ENCODE measurements around the gene KIF3B.

The KIF3B gene

DNA sequence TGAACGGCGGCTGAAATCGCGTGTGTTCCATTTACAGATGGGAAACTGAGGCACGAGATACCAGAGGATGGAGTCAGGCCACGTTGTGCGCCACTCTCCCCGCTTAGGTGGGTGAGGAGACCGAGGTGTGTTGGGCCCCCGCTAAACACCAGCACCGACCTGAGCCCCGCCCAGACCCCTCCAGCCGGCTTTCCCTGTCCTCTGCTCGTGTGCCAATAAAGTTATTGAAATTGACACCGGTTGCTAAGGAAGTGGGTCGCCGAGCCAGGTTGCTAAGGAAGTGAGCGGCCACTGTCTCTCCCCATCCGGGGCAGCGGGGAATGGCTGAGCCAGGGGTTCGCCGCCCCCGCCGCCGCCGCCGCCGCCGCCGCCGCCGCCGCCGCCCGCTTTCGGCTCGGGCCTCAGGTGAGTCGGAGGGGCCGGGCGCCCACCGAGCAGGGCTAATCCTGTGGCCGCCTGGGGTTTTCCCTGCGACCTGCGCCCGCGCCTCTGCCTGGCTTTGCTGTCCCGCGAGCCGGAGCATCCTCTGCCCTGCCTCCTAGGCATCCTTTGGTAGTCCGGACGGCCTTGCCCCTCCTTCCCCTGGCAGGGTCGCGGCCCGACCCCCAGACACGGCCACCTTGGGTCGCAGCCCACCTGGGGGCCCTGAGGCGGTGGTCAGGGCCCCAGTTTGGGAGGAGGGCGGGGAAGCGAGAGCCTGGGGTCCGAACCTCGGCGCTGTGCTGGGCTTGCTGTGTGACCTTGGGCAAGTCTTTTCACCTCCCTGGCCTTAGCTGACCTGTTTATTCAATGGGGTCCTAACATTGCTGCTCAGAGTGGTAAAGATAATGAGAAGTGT is at the start of gene KIF3B:
KIF3B (plus strand) TSS at position 291 of the 838 bp plus-strand sequence. CDS start 32,127 bp downstream, outside the sequence.
- peak; percentile 86 for DNase-seq (ENCODE audit: extremely low read depth, insufficient read length)
- peak within 1 kb of the TSS; percentile 99 for H3K4me3 ChIP-seq (replicated peaks; ENCODE audit: low read depth, low read length)
- H3K36me3 ChIP-seq (ENCODE audit: control insufficient read depth, insufficient read depth, low read length): peaks cover 3% of the 10 kb centered on the region
- no peaks in the 10 kb centered on the region for H3K27me3 ChIP-seq (replicated peaks; ENCODE audit: control insufficient read depth, insufficient read depth, low read length)
- TF ChIP-seq, protein P1, sequence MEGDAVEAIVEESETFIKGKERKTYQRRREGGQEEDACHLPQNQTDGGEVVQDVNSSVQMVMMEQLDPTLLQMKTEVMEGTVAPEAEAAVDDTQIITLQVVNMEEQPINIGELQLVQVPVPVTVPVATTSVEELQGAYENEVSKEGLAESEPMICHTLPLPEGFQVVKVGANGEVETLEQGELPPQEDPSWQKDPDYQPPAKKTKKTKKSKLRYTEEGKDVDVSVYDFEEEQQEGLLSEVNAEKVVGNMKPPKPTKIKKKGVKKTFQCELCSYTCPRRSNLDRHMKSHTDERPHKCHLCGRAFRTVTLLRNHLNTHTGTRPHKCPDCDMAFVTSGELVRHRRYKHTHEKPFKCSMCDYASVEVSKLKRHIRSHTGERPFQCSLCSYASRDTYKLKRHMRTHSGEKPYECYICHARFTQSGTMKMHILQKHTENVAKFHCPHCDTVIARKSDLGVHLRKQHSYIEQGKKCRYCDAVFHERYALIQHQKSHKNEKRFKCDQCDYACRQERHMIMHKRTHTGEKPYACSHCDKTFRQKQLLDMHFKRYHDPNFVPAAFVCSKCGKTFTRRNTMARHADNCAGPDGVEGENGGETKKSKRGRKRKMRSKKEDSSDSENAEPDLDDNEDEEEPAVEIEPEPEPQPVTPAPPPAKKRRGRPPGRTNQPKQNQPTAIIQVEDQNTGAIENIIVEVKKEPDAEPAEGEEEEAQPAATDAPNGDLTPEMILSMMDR (IDR thresholded peaks at IDR 0.05; ENCODE audit: insufficient read depth, low read length, poor library complexity, severe bottlenecking): no peak

DNA sequence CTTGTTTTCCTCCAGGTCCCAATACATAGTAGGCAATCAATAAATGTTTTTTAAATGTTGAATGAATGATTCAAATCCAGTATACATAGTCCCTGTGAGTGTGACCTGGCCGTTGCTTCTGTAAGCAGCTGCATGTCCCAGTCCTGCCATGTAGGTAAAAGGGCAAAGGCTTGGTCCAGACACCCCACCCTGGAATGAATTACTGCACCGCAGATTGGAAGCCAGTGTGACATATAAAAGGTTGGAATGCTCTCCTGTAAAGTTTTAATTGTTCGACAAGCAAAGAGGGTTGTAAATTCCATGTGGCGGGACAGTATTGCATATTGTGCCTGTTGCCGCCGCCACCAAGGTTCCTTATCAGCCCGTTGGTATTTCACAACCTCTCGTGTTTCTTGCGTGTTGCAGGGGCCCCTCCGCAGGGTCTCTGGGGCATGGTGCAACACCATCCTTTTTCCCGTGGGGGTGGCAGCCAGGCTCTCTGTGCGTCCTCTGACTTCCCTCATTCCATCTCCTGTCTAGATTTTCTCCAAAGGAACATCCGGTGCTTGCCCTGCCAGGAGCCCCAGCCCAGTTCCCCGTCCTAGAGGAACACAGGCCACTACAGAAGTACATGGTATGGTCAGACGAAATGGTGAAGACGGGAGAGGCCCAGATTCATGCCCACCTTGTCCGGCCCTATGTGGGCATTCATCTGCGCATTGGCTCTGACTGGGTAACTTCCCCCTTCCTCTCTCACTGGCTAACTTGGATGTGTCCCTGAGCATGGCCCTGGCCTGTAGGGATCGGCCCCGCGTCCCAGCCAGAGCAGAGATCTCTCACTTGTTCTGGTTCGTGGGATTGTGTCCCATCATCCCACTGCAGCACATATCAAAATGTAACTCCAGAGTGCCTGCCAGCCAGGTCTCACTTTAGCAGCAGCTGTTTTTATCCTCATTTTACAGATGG is 49.4 kb upstream of the KIF3B start:
- no peak for DNase-seq (ENCODE audit: extremely low read depth, insufficient read length)
- TF ChIP-seq, protein P1 (IDR thresholded peaks at IDR 0.05; ENCODE audit: insufficient read depth, low read length, poor library complexity, severe bottlenecking): no peak
- Histone ChIP-seq H3K27me3 (replicated peaks; ENCODE audit: control insufficient read depth, insufficient read depth, low read length) (no peaks in the 10 kb centered on the region), H3K36me3 (ENCODE audit: control insufficient read depth, insufficient read depth, low read length) (peaks cover 25% of the 10 kb centered on the region), H3K4me3 (replicated peaks; ENCODE audit: low read depth, low read length) (no peak overlapping the region)

DNA sequence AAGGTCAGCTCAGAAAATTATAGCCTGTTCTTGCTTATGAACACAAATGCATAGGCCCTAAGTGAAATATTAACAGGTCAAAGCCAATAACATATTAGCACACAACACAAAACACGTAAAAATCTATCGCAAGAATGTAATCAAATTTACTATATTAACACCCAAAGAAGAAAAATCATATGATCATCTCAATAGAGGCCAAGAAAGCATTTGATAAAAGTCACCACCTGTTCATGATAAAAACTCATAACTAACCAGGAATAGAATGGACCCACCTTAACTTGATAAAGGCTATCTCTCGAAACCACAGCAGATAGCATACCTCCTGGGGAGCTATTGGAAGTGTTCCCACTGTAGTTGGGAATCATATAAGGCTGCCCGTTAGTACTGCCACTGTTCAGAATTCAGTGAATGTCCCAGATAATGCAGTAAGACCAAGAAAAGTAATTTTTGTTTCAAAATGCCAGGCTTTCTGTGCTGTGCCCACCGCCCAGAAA is 48.2 kb upstream of the KIF3B start:
- Histone ChIP-seq H3K27me3 (replicated peaks; ENCODE audit: control insufficient read depth, insufficient read depth, low read length) (no peaks in the 10 kb centered on the region), H3K36me3 (ENCODE audit: control insufficient read depth, insufficient read depth, low read length) (peaks cover 28% of the 10 kb centered on the region), H3K4me3 (replicated peaks; ENCODE audit: low read depth, low read length) (no peak overlapping the region)
- TF ChIP-seq, protein P1 (IDR thresholded peaks at IDR 0.05; ENCODE audit: insufficient read depth, low read length, poor library complexity, severe bottlenecking): no peak
- no peak for DNase-seq (ENCODE audit: extremely low read depth, insufficient read length)

DNA sequence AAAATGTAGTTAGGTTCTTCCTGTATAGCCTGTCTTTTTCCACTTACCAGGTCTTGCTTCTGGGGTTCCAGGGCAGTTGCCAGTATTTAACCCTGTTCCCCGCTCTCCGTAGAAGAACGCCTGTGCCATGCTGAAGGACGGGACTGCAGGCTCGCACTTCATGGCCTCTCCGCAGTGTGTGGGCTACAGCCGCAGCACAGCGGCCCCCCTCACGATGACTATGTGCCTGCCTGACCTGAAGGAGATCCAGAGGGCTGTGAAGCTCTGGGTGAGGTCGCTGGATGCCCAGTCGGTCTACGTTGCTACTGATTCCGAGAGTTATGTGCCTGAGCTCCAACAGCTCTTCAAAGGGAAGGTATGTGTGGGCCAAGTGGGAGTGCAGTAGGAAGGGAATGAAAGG is 46.7 kb upstream of the KIF3B start:
- TF ChIP-seq, protein P1 (IDR thresholded peaks at IDR 0.05; ENCODE audit: insufficient read depth, low read length, poor library complexity, severe bottlenecking): no peak
- Histone ChIP-seq H3K27me3 (replicated peaks; ENCODE audit: control insufficient read depth, insufficient read depth, low read length) (no peaks in the 10 kb centered on the region), H3K4me3 (replicated peaks; ENCODE audit: low read depth, low read length) (no peak overlapping the region), H3K36me3 (ENCODE audit: control insufficient read depth, insufficient read depth, low read length) (peaks cover 37% of the 10 kb centered on the region)
- no peak for DNase-seq (ENCODE audit: extremely low read depth, insufficient read length)

DNA sequence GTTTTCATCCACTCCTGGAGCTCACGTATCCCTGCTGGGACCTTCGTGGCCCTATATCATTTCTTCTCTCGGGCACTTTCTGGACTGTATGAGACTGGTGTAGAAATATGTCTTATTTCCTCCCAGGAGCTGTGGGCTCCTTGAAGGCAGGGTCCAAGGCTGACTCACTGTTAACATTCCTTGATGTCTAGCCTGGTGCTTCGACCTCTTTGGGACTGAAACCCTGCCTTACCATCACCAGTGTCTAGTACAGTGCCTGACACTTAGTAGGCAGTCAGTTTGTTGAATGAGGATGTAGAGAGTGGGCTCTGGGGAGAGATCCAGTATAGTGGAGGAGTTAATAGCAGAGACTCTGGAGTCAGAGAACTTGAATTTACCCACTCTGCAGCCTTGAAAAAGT is 46.2 kb upstream of the KIF3B start:
- Histone ChIP-seq H3K4me3 (replicated peaks; ENCODE audit: low read depth, low read length) (no peak overlapping the region), H3K27me3 (replicated peaks; ENCODE audit: control insufficient read depth, insufficient read depth, low read length) (no peaks in the 10 kb centered on the region), H3K36me3 (ENCODE audit: control insufficient read depth, insufficient read depth, low read length) (peaks cover 40% of the 10 kb centered on the region)
- TF ChIP-seq, protein P1 (IDR thresholded peaks at IDR 0.05; ENCODE audit: insufficient read depth, low read length, poor library complexity, severe bottlenecking): no peak
- no peak for DNase-seq (ENCODE audit: extremely low read depth, insufficient read length)

Measured in GM06990 (cell line).